ENCODE results near the gene ZBED3.
"Not testable (repeated sequence)": the region's sequence is repeated elsewhere in the genome, so short reads cannot be mapped to it uniquely, and the experiment has no call there.

Gene ZBED3

GRCh38 chr5:77095189-77095588, 8.1 kb upstream of the ZBED3 start:
- no peak for DNase-seq (ENCODE audit: low read depth)
- H3K4me3 ChIP-seq (ENCODE audit: low read depth, low read length) = no peak overlapping the region
- TF ChIP-seq CTCF (conservative IDR thresholded peaks at IDR 0.05; ENCODE audit: low read depth, low read length) = no peak

GRCh38 chr5:77087484-77088261, 588 bp upstream of the ZBED3 start:
- peak overlapping the region; percentile 63 for H3K4me3 ChIP-seq (ENCODE audit: low read depth, low read length)
- peak; percentile 95 for DNase-seq (ENCODE audit: low read depth)
- no peak for TF ChIP-seq CTCF (conservative IDR thresholded peaks at IDR 0.05; ENCODE audit: low read depth, low read length)

GRCh38 chr5:77086368-77086688, 757 bp downstream of the ZBED3 start:
- no peak for TF ChIP-seq CTCF (conservative IDR thresholded peaks at IDR 0.05; ENCODE audit: low read depth, low read length)
- peak overlapping the region; percentile 63 for H3K4me3 ChIP-seq (ENCODE audit: low read depth, low read length)
- DNase-seq (ENCODE audit: low read depth) = no peak

- H3K4me3 ChIP-seq (ENCODE audit: low read depth, low read length) = no peak overlapping the region
- no peak for TF ChIP-seq CTCF (conservative IDR thresholded peaks at IDR 0.05; ENCODE audit: low read depth, low read length)
- DNase-seq (ENCODE audit: low read depth) = no peak
Observed at GRCh38 chr5:77083088-77083487, 4.0 kb downstream of the ZBED3 start.

- no peak for DNase-seq (ENCODE audit: low read depth)
- no peak for TF ChIP-seq CTCF (conservative IDR thresholded peaks at IDR 0.05; ENCODE audit: low read depth, low read length)
- H3K4me3 ChIP-seq (ENCODE audit: low read depth, low read length) = no peak overlapping the region
Observed at GRCh38 chr5:77082280-77082679, 4.8 kb downstream of the ZBED3 start.

GRCh38 chr5:77080905-77081304, 6.2 kb downstream of the ZBED3 start:
- DNase-seq (ENCODE audit: low read depth) = no peak
- H3K4me3 ChIP-seq (ENCODE audit: low read depth, low read length) = no peak overlapping the region
- no peak for TF ChIP-seq CTCF (conservative IDR thresholded peaks at IDR 0.05; ENCODE audit: low read depth, low read length)

GRCh38 chr5:77080479-77080878, 6.6 kb downstream of the ZBED3 start:
- DNase-seq (ENCODE audit: low read depth); H3K4me3 ChIP-seq (ENCODE audit: low read depth, low read length): not testable (repeated sequence)
